NOMO-1 treated with dmso at 0.1 percent for 144 hours (cell line): Measurements from ENCODE around the gene CENPP.

Source experiments
- DNase-seq: peaks from one replicate; lab custom pipeline; 2025; ENCODE audit not compliant: unreplicated experiment; lab: John Stamatoyannopoulos, UW

The CENPP gene

DNA sequence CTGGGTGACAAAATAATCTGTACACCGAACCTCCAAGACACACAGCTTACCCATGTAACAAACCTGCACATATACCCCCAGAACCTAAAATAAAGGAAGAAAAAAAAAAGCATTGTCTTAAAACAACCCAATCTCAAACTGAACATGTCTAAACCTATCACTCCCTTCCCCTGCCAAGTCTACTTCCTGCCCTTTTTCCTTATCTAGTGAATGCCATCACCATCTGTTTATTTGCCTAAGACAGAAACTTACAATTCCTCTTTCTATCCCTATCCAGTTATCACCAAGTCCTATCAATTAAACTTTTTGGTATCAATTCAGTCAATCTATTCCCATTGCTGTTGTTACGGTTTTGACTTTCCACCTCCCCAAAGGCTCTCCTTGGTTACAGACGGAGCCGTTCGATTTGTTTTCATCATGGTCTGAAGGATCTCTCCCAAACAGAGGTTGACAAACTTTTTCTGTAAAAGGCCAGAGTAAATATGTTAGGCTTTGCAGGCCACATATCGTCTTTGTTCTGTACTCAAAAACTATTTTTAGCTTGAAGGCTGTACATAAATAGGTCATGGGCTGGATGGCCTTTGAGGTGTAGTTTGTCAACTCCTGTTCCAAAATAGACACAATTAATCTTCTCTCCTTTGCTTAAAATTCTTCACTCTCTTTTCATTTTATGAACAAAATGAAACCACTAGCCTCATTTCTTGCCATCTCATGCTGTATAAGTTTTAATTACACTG, 12.7 kb upstream of the CENPP start:
- DNase-seq = no peak

GRCh38 chr9:92313624-92314012, 12.1 kb upstream of the CENPP start:
- DNase-seq = no peak

- DNase-seq = no peak
These were observed 10.3 kb upstream of the CENPP start for GRCh38 chr9:92315456-92315855.

GRCh38 chr9:92324431-92324830, 1.3 kb upstream of the CENPP start:
- DNase-seq = no peak

DNA sequence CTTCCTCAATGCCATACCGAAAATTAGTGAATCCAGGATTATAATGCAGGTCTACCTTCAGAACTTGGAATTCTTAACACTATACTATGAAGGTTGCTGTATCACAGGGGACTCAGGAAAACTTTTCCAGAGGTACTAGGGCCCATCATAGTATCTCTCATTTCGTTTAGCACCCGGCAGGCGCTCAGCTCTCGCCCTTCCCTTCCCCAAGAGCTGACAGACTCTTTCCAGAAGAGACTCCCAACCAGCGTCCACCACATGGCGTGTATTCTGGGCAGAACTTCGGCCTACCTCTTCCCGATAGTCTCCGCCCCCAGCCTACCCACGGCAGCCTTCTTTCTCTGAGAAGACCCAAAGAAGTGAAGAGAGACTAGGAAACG, 874 bp upstream of the CENPP start:
- no peak for DNase-seq

GRCh38 chr9:92325991-92326500, 293 bp downstream of the CENPP start:
- peak; percentile 4 for DNase-seq

DNA sequence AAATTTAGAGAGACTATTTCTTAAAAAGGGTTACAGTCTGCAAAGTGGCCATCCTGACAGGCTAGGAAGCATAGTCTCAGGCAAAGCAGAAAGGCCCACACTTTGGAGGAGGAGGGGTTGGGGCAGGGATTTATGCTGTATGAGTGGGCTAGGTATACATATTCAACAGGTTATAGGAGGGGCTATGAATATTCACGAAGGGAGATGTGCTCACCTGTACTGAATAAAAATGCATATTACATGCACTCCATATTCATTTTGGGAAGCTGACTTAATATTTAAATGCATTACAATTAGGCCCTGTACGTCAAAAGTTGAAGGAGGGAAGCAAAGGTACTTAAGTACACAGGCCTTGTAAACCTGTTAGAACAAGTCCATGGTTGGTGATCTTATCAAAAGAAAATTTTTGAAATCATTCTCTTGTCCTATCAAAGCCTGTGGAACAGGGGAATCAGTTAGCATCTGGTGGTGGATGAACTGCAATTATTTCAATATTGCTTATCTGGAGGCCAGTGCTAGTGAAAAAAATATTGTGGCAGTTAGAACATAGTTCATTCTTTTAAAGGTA, 1.6 kb downstream of the CENPP start:
- DNase-seq = no peak

DNA sequence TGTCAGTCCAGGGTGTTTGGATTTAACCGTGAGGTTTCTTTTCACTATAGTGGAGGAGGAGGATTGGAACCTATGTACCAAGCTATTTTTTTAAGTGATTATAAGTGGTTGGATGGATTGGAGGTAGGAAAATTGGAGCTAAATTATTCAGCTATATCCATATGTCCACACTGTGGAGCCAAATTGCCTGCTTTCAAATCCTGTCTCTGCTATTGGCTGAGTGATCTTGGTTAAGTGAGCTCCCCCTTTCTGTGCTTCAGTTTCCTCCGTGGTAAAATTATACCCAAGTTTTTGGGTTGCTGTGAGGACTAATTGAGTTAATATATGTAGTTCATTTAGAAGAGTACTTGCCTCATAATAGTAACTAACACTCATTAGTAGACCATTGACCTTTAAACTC, 2.5 kb downstream of the CENPP start:
- DNase-seq = no peak

GRCh38 chr9:92332577-92333281, 7.0 kb downstream of the CENPP start:
- DNase-seq = no peak

- no peak for DNase-seq
These were observed 7.5 kb downstream of the CENPP start for GRCh38 chr9:92333282-92333634.

DNA sequence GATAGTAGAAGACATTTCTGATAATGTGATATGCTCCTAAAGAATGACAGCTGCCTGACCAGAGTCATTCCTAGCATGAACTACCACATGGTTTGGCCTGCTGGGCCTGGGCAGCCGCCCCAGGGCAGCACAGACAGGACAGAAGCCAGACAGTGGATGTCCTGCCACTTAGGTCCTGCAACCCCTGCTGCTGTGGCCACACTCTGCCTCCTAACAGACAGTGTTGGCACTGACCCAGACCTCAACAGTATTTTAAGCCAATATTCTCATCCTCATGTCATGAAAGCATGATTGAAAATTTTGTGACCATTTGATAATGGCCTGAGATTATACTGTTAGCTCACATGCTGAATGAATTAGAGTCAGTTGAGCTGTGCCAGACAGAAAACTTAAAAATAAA, 15.8 kb downstream of the CENPP start:
- DNase-seq = no peak

DNA sequence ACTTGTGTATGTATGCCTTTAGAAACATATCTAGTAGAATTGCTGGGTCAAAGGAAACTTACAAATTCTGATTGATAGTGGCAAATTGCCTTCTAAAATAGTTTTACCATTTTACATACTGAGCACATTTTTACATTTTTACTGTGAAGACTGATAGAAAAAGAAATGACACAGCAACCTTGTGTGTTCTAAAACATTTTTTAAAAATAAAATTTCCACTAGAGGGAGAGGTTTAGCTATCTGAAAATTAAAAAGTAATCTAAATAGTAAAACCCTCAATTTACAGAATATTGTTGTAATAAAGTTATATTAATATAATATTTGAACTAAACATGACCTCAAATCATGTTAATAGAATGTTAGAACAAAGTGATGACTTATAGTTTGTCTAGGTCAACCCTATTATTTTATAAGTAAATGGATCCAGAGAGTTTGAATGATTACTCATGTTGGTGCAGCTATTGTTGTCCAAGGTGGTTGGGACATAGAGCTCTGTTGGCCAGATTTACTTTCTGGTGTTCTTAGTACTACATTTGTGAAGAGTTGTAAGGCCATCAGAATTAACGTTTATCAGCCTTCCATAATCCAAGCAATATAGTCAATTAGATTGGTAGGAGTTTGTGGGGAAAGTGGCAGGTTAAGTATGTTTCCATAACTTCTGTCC, 17.2 kb downstream of the CENPP start:
- no peak for DNase-seq

- DNase-seq = no peak
These were observed 19.8 kb downstream of the CENPP start for GRCh38 chr9:92345582-92345981.

DNA sequence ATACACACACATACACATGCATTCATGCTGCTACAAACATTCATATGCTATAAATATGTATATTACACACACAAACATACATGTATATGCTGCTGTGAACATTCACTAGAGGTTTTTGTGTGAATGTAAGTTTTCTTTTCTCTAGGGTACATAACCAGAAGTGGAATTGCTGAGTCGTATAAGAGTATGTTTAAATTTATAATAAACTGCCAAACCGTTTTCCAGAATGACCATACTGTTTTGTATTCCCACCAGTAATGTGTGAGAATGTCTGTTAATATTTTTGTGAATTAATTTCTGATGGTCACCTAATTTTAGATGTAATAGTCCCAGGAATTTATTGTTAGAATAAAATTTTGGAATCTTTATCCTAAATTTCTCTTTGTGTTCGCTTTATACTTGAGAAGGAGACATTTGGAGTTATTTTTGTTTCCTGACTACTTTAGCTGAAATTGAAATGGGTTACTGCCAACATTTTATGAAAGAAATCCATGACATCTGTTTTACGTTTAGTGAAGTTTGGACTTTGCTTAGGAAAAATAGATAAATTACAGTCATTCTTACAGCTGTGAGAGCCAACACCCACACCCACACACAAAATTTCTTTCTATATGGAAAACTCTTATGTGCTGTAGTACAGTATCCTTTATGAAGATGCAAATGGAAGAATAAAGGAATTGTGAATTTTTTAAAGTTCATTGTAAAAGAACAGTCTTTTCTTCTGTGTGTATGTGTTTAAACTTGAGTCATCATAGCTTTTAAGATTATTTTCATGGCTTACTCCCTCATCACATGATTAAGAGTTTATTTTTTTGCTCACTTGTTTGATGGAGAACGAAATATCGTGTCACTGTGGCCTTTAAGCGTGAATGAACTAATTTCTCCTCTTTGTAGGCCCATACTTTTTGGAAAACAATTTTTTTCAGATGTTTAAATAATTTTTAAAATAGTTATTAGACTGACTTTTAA, 24.3 kb downstream of the CENPP start:
- no peak for DNase-seq

DNA sequence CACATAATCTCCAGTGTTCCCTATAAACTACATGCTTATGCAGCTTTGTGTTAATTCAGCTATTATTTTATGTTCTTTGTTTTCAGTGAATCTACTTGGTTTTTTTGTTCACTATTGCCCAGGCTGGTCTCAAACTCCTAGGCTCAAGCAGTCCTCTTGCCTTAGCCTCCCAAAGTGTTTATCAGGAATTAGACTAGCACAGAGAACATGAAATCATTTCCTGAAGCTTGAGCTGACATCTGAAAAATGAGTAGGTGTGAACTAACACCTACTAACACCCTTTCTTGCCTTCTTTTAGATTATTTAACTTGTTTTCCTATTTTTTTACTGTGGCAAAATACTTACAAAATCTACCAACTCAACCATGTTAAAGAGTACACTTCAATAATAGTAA, 25.0 kb downstream of the CENPP start:
- DNase-seq = no peak

DNA sequence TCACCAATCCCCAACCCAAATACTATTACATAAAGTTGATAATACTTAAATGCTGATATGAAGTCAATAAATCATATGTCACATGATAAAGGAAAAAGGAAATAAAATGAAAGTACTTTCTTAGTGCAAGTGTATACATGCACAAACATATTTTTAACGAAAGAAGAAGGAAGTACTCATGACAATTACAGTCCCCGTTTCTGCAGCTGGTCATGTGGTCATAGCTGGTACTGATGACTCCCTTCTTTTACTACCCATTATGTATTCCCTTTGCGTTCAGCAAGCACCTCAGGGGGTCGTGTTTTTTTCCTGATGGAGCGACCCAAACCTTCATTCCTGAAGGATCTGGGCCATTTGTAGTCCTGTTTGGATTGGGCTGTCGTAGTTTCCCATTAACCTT, 27.3 kb downstream of the CENPP start:
- peak; percentile 11 for DNase-seq

DNA sequence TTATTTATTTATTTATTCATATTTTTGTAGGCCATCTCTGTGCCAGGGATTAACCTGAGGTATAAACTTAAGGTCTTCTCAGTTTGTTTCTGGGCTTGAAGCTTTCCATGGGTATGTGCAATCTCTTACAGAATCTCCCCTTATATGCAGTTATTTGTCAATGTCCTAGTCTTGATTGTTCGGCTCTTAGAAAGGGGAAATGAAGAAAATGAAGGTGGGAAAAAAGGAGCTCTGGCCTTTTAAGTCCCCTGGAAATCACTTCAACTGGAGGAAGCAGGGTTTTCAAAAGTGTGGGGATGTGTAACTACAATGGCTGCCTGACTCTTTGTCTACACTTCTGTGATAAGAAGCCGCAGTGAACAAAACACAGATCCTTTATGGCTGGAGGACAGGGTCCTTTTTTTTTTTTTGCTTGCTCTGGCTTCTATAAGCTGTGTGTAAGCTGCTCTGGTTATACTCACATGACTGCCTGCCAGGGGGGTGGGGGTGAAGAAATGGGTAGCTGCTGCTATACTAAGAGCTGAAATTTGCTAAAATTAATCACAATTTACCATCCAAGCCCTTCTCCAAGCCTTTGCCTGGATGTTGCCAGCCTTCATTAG, 33.7 kb downstream of the CENPP start:
- DNase-seq = no peak

DNA sequence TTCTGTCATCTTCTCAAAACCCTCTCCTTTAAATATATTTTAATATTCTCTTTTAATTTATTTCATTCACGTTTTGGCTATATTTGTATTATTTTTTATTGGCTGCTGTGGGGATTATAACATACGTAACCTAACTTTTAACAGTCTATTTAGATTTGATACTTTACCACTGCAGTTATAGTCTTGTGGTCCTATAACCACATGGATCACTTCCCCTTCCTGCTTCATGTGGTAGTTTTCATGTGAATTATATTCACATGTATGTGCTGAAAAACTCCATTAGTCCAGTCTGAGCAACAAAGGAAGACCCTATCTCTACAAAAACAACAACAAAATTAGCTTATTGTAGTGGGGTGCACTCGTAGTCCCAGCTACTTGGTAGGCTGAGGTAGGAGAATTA, 34.3 kb downstream of the CENPP start:
- DNase-seq = no peak

- no peak for DNase-seq
These were observed 43.3 kb downstream of the CENPP start for GRCh38 chr9:92369075-92369474.

GRCh38 chr9:92373167-92373566, 47.4 kb downstream of the CENPP start:
- DNase-seq = no peak
